Measurements from ENCODE around the gene ASGR2. TPM values are rescaled to one million over a fixed set of nuclear protein-coding genes. Genes with fewer than 3 reads are reported as not detected.

Gene ASGR2
- total RNA-seq, 1 experiment from 2014 or later, result not detected

DNA sequence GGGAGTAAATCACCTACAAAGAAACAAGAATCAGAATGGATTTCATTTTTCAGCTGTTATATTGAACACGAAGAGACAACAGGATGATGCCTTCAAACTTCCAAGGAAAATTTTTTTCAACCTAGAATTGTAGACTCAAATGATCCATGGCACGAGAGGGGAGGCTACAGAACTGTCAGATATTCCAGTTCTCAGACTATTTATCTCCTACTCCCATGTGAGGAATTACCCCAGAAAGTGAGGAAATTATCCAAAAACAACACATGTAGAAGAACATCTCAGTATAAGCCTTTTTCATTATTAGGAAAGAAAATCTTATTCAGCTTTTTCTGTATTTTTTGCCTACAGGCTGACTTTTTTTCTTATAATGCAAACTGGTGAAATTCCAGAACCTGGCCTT lies 5.5 kb upstream of the ASGR2 start:
- Histone ChIP-seq H3K27me3 (ENCODE audit: low read length) (no peaks in the 10 kb centered on the region), H3K9me2 (replicated peaks; ENCODE audit: insufficient read depth, low read length) (no peaks in the 10 kb centered on the region), H2AFZ (ENCODE audit: low read length) (no peak overlapping the region), H3K9me3 (ENCODE audit: low read length) (no peaks in the 10 kb centered on the region), H3K4me1 (ENCODE audit: low read length) (no peaks in the 10 kb centered on the region), H4K20me1 (ENCODE audit: insufficient read depth, low read depth, low read length) (no peaks in the 10 kb centered on the region), H3K36me3 (ENCODE audit: insufficient read depth, low read length) (no peaks in the 10 kb centered on the region), H3K79me2 (ENCODE audit: low read length) (no peaks in the 10 kb centered on the region), H3K4me3 (ENCODE audit: low read length) (no peak overlapping the region), H3K4me2 (ENCODE audit: low read depth, low read length, poor library complexity, severe bottlenecking) (no peak overlapping the region), H3K9ac (ENCODE audit: low read length) (no peak overlapping the region), H3K27ac (ENCODE audit: low read length) (no peak overlapping the region)
- no peak for DNase-seq

DNA sequence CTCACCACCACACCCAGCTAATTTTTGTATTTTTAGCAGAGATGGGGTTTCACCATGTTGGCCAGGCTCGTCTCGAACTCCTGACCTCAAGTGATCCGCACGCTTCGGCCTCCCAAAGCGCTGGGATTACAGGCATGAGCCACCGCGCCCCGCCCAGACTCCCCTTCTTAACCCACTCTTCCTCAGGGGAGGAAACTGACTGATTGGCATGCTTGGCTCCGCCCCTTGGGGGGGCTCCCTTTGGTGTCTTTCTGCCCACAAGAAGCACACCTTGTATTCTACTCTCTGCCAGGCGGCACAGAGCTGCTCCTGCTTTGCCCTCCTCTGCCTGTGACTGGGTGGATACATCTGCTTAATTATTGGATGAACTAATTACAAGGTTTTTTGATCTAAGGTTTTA lies 4.7 kb upstream of the ASGR2 start:
- H3K79me2 ChIP-seq (ENCODE audit: low read length), result no peaks in the 10 kb centered on the region
- no peak overlapping the region for H3K9ac ChIP-seq (ENCODE audit: low read length)
- no peaks in the 10 kb centered on the region for H3K9me3 ChIP-seq (ENCODE audit: low read length)
- no peaks in the 10 kb centered on the region for H3K27me3 ChIP-seq (ENCODE audit: low read length)
- no peak overlapping the region for H3K4me3 ChIP-seq (ENCODE audit: low read length)
- no peak overlapping the region for H3K4me2 ChIP-seq (ENCODE audit: low read depth, low read length, poor library complexity, severe bottlenecking)
- H3K27ac ChIP-seq (ENCODE audit: low read length), result no peak overlapping the region
- no peaks in the 10 kb centered on the region for H3K9me2 ChIP-seq (replicated peaks; ENCODE audit: insufficient read depth, low read length)
- no peaks in the 10 kb centered on the region for H4K20me1 ChIP-seq (ENCODE audit: insufficient read depth, low read depth, low read length)
- no peak overlapping the region for H2AFZ ChIP-seq (ENCODE audit: low read length)
- no peaks in the 10 kb centered on the region for H3K36me3 ChIP-seq (ENCODE audit: insufficient read depth, low read length)
- DNase-seq, result no peak
- no peaks in the 10 kb centered on the region for H3K4me1 ChIP-seq (ENCODE audit: low read length)

DNA sequence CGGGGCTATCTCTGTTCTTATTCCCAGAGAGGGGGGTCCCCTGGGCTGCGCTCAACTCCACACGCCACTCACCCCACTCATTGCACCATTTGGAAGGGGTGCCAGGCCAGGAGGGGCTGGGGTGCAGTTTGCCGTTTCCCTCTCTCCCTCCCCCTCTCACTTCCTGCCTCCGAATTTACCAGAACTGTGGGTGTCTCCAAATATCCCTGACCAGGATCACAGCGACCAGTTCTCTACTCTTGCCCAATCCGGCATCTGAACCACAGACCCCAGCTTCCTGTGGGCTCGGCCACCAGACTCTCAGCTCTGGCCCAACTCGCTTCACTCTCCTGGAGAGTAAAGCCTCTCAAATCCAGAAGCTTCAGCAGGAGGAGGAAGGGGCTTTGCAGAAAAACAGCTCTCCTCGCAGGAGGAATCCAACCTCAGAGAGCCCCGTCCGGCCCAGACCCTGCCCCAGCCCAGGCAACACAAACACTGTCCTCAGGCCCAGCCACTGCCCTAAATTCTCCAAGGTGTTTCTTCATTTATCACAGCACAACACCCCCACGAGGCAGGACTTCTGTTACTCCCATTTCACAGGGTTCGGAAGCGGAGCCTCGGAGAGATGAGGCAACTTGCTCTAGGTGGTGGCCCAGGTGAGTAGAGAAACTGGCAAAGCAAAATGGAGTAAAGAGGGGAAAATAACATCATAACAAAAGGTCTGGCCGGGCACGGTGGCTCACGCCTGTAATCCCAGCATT lies 423 bp upstream of the ASGR2 start:
- no peak for DNase-seq
- Histone ChIP-seq H3K36me3 (ENCODE audit: insufficient read depth, low read length) (no peaks in the 10 kb centered on the region), H2AFZ (ENCODE audit: low read length) (no peak overlapping the region), H3K9ac (ENCODE audit: low read length) (no peak overlapping the region), H3K9me2 (replicated peaks; ENCODE audit: insufficient read depth, low read length) (no peaks in the 10 kb centered on the region), H3K27ac (ENCODE audit: low read length) (no peak overlapping the region), H3K4me3 (ENCODE audit: low read length) (no peak overlapping the region), H3K4me1 (ENCODE audit: low read length) (no peaks in the 10 kb centered on the region), H3K27me3 (ENCODE audit: low read length) (no peaks in the 10 kb centered on the region), H4K20me1 (ENCODE audit: insufficient read depth, low read depth, low read length) (no peaks in the 10 kb centered on the region), H3K79me2 (ENCODE audit: low read length) (no peaks in the 10 kb centered on the region), H3K9me3 (ENCODE audit: low read length) (no peaks in the 10 kb centered on the region), H3K4me2 (ENCODE audit: low read depth, low read length, poor library complexity, severe bottlenecking) (no peak overlapping the region)

DNA sequence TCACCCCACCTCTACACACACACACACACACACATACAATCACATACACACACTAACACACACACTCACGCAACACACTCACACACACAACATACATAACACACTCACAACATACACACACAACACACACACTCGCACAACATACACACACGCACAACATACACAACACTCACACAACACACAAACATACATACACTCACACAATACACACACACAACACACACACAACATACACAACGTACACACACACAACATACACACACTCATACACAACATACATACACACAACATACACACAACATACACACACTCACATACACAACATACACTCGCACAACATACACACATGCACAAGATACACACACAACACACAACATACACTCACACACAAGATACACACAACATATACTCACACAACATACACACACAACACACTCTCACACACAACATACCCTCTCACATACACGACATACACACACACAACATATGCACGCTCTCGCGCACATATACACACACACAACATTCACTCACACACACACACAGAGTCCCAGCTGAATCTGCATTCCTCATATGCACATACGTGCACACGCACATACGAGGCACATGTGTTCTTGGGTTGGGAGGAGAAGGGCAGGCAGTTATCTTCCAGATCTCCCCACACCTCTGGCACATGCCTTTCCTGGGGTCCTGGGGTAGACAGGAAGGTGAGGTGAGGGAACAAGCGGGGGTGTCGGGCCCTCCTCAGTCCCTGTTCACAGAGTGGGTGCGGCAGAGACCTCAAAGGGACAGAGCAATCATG lies 1.1 kb downstream of the ASGR2 start:
- Histone ChIP-seq H3K4me1 (ENCODE audit: low read length) (no peaks in the 10 kb centered on the region), H3K9me2 (replicated peaks; ENCODE audit: insufficient read depth, low read length) (no peaks in the 10 kb centered on the region), H3K36me3 (ENCODE audit: insufficient read depth, low read length) (no peaks in the 10 kb centered on the region), H4K20me1 (ENCODE audit: insufficient read depth, low read depth, low read length) (no peaks in the 10 kb centered on the region), H3K9ac (ENCODE audit: low read length) (no peak overlapping the region), H3K27me3 (ENCODE audit: low read length) (no peaks in the 10 kb centered on the region), H3K4me3 (ENCODE audit: low read length) (no peak overlapping the region), H3K4me2 (ENCODE audit: low read depth, low read length, poor library complexity, severe bottlenecking) (no peak overlapping the region), H3K79me2 (ENCODE audit: low read length) (no peaks in the 10 kb centered on the region), H3K27ac (ENCODE audit: low read length) (no peak overlapping the region), H2AFZ (ENCODE audit: low read length) (no peak overlapping the region), H3K9me3 (ENCODE audit: low read length) (no peaks in the 10 kb centered on the region)
- DNase-seq, result no peak

DNA sequence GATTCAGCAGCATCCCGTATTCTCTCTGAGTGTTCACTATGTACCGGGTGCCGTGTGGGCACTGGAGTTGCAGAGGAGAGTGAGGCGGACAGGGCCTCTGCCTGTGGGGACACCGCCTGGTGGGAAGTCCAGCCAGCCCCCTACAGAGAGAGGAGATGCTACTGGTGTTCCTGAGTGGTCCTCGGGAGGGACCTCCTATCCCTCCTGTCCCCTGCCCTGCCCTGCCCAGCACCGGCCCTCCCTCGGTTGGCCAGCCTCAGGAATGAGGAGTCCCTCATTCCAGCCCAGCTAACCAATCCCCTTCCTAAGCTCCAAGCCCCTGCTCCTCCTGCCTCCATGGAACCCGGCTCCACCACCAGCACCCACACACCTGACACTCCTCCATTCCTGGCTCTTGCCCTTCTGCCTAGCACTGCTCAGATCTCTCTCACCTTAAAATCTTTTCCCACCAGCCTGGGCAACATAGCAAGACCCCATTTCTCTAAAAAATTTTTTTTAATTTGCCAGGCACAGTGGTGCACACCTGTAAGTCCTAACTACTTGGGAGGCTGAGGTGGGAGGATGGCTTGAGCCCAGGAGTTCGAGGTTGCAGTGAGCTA lies 2.0 kb downstream of the ASGR2 start:
- H3K27ac ChIP-seq (ENCODE audit: low read length), result no peak overlapping the region
- H2AFZ ChIP-seq (ENCODE audit: low read length), result no peak overlapping the region
- no peaks in the 10 kb centered on the region for H3K79me2 ChIP-seq (ENCODE audit: low read length)
- H3K4me2 ChIP-seq (ENCODE audit: low read depth, low read length, poor library complexity, severe bottlenecking), result no peak overlapping the region
- no peak overlapping the region for H3K4me3 ChIP-seq (ENCODE audit: low read length)
- no peaks in the 10 kb centered on the region for H3K9me2 ChIP-seq (replicated peaks; ENCODE audit: insufficient read depth, low read length)
- no peaks in the 10 kb centered on the region for H3K4me1 ChIP-seq (ENCODE audit: low read length)
- no peak overlapping the region for H3K9ac ChIP-seq (ENCODE audit: low read length)
- H3K27me3 ChIP-seq (ENCODE audit: low read length), result no peaks in the 10 kb centered on the region
- no peaks in the 10 kb centered on the region for H3K36me3 ChIP-seq (ENCODE audit: insufficient read depth, low read length)
- H3K9me3 ChIP-seq (ENCODE audit: low read length), result no peaks in the 10 kb centered on the region
- no peaks in the 10 kb centered on the region for H4K20me1 ChIP-seq (ENCODE audit: insufficient read depth, low read depth, low read length)
- no peak for DNase-seq

DNA sequence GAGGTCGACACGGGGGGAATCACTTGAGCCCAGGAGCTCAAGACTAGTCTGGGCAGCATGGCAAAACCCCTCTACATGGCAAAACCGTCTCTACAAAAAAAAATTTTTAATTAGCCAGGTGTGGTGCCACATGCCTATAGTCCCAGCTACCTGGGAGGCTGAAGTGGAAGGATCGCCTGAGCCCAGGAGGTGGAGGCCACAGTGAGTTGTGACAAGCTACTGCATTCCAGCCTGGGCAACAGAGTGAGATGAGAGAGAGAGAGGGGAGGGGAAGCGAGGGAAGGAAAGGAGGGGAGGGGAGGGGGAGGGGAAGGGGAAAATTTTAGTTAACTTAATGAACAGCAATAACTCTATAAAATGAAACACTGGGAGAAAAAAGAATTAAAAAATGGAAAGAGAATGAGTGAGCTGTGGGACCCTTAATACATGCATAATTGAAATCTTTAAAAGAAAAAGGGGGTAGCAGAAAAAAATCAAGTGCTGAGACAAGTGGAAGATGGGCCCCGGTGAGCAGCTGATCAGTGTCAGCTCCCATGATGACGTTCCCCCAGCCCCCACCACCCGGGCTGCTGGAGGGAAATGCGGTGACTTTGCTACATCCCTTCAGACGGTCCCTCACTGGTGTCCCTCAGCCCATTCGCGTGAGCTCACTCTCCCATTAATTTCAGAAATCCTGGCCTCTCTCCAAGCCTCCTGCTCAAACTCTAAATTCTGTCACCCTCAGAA lies 2.7 kb downstream of the ASGR2 start:
- Histone ChIP-seq H3K36me3 (ENCODE audit: insufficient read depth, low read length) (no peaks in the 10 kb centered on the region), H3K4me1 (ENCODE audit: low read length) (no peaks in the 10 kb centered on the region), H3K27ac (ENCODE audit: low read length) (no peak overlapping the region), H3K9me2 (replicated peaks; ENCODE audit: insufficient read depth, low read length) (no peaks in the 10 kb centered on the region), H3K4me3 (ENCODE audit: low read length) (no peak overlapping the region), H3K9ac (ENCODE audit: low read length) (no peak overlapping the region), H3K27me3 (ENCODE audit: low read length) (no peaks in the 10 kb centered on the region), H4K20me1 (ENCODE audit: insufficient read depth, low read depth, low read length) (no peaks in the 10 kb centered on the region), H3K9me3 (ENCODE audit: low read length) (no peaks in the 10 kb centered on the region), H3K79me2 (ENCODE audit: low read length) (no peaks in the 10 kb centered on the region), H3K4me2 (ENCODE audit: low read depth, low read length, poor library complexity, severe bottlenecking) (no peak overlapping the region), H2AFZ (ENCODE audit: low read length) (no peak overlapping the region)
- DNase-seq, result no peak

DNA sequence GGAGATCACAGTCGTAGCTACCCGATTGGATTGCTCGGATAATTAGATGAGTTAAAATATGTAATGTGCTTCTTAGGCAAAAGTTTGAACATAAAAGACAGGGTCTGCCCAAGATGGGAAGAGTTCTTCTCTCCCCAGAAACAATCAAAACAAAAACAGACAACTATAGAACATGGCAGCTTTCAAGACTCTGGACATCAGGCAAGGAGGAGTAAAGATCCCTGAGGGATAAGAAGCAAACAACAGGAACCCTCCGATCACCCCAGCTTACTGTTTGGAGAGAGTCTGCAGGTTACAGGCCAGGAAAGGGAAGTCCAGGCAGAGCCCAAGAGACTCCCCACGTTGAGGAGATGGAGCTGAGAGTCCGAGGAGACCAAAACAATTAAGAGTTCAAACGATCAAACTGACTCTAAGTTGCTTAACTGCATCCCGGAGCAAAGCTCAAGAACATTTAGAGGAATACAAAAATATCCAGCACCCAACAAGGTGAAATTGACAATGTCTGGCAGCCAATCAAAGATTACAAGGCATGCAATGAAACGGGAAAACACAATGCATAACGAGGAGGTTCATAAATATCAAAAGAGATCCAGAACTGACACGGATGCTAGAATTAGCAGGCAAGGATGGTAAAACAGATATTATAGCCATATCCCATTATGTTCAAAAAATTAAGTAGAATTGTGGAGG lies 3.9 kb downstream of the ASGR2 start:
- H3K4me2 ChIP-seq (ENCODE audit: low read depth, low read length, poor library complexity, severe bottlenecking), result no peak overlapping the region

More for the DNA sequence above, 3.9 kb downstream of the ASGR2 start:
- no peaks in the 10 kb centered on the region for H3K4me1 ChIP-seq (ENCODE audit: low read length)
- DNase-seq, result no peak
- H3K27ac ChIP-seq (ENCODE audit: low read length), result no peak overlapping the region
- no peaks in the 10 kb centered on the region for H3K9me3 ChIP-seq (ENCODE audit: low read length)
- no peaks in the 10 kb centered on the region for H3K9me2 ChIP-seq (replicated peaks; ENCODE audit: insufficient read depth, low read length)
- H3K4me3 ChIP-seq (ENCODE audit: low read length), result no peak overlapping the region
- no peak overlapping the region for H2AFZ ChIP-seq (ENCODE audit: low read length)
- H4K20me1 ChIP-seq (ENCODE audit: insufficient read depth, low read depth, low read length), result no peaks in the 10 kb centered on the region
- H3K27me3 ChIP-seq (ENCODE audit: low read length), result no peaks in the 10 kb centered on the region
- H3K36me3 ChIP-seq (ENCODE audit: insufficient read depth, low read length), result no peaks in the 10 kb centered on the region
- H3K9ac ChIP-seq (ENCODE audit: low read length), result no peak overlapping the region
- no peaks in the 10 kb centered on the region for H3K79me2 ChIP-seq (ENCODE audit: low read length)
